WI38 (cell line): ENCODE results near the gene KPNA2.
"Not testable (repeated sequence)": the region's sequence is repeated elsewhere in the genome, so short reads cannot be mapped to it uniquely, and the experiment has no call there.

Experiments used
- H3K4me3 ChIP-seq: 2 replicates; pipeline ENCODE4 v1.5.1; 2011; ENCODE audit warnings: low read depth, mild to moderate bottlenecking, control low read depth, low read length
- CTCF ChIP-seq: IDR thresholded peaks from 2 replicates; pipeline ENCODE4 v1.5.1; 2012; ENCODE audit warnings: low read depth, mild to moderate bottlenecking, control low read depth, low read length

KPNA2 gene

GRCh38 chr17:68047153-68047846, 11.8 kb downstream of the KPNA2 start:
- H3K4me3 ChIP-seq: no peak overlapping the region
- no peak for TF ChIP-seq CTCF

DNA sequence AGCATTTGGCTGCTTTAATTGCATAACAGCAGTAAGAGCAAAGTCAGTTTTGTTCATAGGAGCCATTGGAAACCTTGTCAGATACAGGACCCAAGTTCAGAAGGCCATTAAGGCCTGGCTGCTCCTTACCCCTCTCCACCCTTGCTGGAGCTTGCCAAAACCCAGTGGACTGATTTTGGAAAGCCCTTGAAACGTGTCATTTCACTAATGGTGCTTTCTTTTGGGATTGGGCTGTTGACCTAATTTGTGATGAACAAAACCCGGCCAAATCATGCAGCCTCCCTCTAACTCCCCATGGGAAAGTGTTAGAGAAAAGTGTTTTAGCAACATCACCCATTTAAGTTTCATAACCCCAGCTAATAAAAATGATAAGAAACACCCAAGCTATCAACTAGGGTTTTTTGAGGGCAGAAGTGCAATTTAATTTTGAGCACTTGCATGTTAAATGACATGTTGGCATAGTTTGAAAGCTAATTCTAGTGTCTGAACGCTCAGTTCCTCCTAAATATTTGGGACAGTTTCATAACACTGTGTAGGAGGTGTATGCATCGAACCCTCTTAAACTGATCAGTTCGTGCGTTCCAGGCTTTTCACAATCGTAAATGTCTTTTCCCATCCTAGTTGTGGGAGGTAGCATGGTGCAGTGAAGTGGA, 12.5 kb downstream of the KPNA2 start:
- H3K4me3 ChIP-seq: not testable (repeated sequence)

- TF ChIP-seq CTCF: no peak
- no peak overlapping the region for H3K4me3 ChIP-seq
Observed at GRCh38 chr17:68048996-68049395, 13.5 kb downstream of the KPNA2 start.

- not testable (repeated sequence) for H3K4me3 ChIP-seq
Observed at GRCh38 chr17:68049812-68050437, 14.4 kb downstream of the KPNA2 start.

GRCh38 chr17:68051321-68052312, 16.1 kb downstream of the KPNA2 start:
- H3K4me3 ChIP-seq: not testable (repeated sequence)

DNA sequence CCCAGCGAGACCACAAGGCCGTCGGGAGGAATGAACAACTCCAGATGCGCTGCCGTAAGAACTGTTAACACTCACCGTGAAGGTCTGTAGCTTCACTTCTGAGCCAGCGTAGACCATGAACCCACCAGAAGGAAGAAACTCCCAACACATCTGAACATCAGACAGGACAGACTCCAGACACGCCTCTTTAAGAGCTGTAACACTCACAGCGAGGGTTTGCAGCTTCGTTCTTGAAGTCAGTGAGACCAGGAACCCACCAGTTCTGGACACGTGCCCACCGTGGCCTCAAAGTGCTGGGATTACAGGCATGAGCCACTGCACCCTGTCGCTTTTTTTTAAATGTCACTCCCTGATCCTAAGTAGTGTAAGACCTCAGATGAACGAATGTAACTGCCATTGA, 17.3 kb downstream of the KPNA2 start:
- no peak overlapping the region for H3K4me3 ChIP-seq
- TF ChIP-seq CTCF: no peak

- no peak overlapping the region for H3K4me3 ChIP-seq
- TF ChIP-seq CTCF: no peak
Observed at GRCh38 chr17:68053231-68054013, 17.9 kb downstream of the KPNA2 start.

GRCh38 chr17:68054296-68054900, 18.9 kb downstream of the KPNA2 start:
- no peak for TF ChIP-seq CTCF
- peak overlapping the region; percentile 38 for H3K4me3 ChIP-seq
